OCI-LY3 (cell line): ENCODE measurements around the gene MCF2L2.

Experiments
- H2AFZ ChIP-seq: fragments of 200-600, 300-600 bp; shearing (Covaris generic); 2 replicates; pipeline ENCODE4 v1.6.0; 2014; ENCODE audit warnings: antibody characterized with exemption, low read depth, low read length
- H3K27ac ChIP-seq: fragments of 200-600, 300-600 bp; sonication (generic); 2 replicates; pipeline ENCODE4 v1.5.1; 2014; ENCODE audit warnings: mild to moderate bottlenecking, low read length, moderate library complexity, mixed read lengths
- H3K27me3 ChIP-seq: fragments of 200-600, 300-600 bp; sonication (generic); 2 replicates; pipeline ENCODE4 v1.6.1; 2014; ENCODE audit warnings: low read depth, low read length, mixed read lengths
- H3K36me3 ChIP-seq: fragments of 200-600, 300-600 bp; sonication (generic); replicated peaks from 2 replicates; pipeline ENCODE3; 2014; ENCODE audit warnings: low read depth, low read length, mixed read lengths
- H3K4me1 ChIP-seq: fragments of 300-600, 200-600 bp; sonication (generic); 2 replicates; pipeline ENCODE4 v1.6.1; 2014; ENCODE audit warnings: low read length, mixed read lengths
- H3K4me2 ChIP-seq: fragments of 200-600, 300-600 bp; sonication (generic); 2 replicates; pipeline ENCODE4 v1.6.1; 2014; ENCODE audit warnings: low read length, mixed read lengths
- H3K4me3 ChIP-seq: fragments of 300-600, 200-600 bp; sonication (generic); 2 replicates; pipeline ENCODE4 v1.5.1; 2014; ENCODE audit warnings: antibody characterized with exemption, mild to moderate bottlenecking, low read length, moderate library complexity
- H3K79me2 ChIP-seq: fragments of 300-600, 200-600 bp; shearing (Covaris generic); 2 replicates; pipeline ENCODE4 v1.6.1; 2014; ENCODE audit warnings: mild to moderate bottlenecking, low read length, mixed read lengths
- H3K9ac ChIP-seq: fragments of 300-600, 200-600 bp; shearing (Covaris generic); 2 replicates; pipeline ENCODE4 v1.6.0; 2014; ENCODE audit warnings: mild to moderate bottlenecking, low read length, moderate library complexity
- H3K9me3 ChIP-seq: fragments of 200-600, 300-600 bp; shearing (Covaris generic); 2 replicates; pipeline ENCODE4 v1.6.1; 2014; ENCODE audit warnings: low read length, mixed read lengths; ENCODE audit not compliant: insufficient read depth
- H4K20me1 ChIP-seq: fragments of 200-600, 300-600 bp; sonication (generic); 2 replicates; pipeline ENCODE4 v1.6.1; 2016; ENCODE audit warnings: low read length, mixed read lengths; ENCODE audit not compliant: insufficient read depth
- EZH2phosphoT487 ChIP-seq: fragments of 200-600 bp; shearing (Covaris generic); IDR thresholded peaks from 2 replicates; pipeline ENCODE4 v1.6.1; 2018; ENCODE audit warnings: antibody characterized with exemption, mixed run types, low read depth
- TF ChIP-seq, protein P1 (sequence below): fragments of 200-600, 300-600 bp; sonication (generic); IDR thresholded peaks from 2 replicates; pipeline ENCODE4 v1.5.1; 2014; ENCODE audit warnings: antibody characterized with exemption, low read length, low read depth

The MCF2L2 gene

DNA sequence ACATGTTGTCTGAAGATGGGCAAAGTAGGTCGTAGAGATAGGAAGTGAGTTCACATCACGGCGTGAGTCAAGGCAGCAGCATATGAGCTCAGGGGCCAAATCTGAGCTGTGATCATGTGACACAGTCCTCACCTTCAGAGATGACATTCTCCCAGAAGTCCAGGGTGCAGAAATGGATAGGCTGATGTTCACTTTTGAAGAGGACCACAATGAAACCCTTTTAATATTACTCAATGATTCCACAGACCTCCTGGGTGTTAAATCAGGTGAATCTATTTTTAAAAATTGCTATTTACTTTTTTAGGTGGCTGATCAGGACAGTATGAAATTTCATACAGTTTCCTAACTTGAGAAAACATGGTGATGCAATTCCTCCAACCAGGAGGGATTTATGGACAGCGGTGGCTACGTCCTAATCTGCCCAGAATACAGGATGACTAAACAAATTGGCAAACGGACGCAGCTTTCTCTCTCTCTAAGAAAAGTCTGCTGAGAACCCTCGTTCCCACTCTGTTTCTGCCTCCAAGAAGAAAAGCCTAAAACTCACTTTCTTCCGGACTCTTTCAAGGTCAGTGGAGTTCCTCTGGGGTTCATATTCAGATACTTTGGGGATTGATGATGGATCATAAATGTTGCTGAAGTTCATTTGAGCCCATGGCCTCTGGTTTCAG lies 141.0 kb downstream of the MCF2L2 start:
- no peaks in the 10 kb centered on the region for H4K20me1 ChIP-seq
- no peak overlapping the region for H3K27ac ChIP-seq
- no peaks in the 10 kb centered on the region for H3K9me3 ChIP-seq
- no peak overlapping the region for H3K4me3 ChIP-seq
- no peaks in the 10 kb centered on the region for H3K27me3 ChIP-seq
- no peak for TF ChIP-seq EZH2phosphoT487
- TF ChIP-seq, protein P1, sequence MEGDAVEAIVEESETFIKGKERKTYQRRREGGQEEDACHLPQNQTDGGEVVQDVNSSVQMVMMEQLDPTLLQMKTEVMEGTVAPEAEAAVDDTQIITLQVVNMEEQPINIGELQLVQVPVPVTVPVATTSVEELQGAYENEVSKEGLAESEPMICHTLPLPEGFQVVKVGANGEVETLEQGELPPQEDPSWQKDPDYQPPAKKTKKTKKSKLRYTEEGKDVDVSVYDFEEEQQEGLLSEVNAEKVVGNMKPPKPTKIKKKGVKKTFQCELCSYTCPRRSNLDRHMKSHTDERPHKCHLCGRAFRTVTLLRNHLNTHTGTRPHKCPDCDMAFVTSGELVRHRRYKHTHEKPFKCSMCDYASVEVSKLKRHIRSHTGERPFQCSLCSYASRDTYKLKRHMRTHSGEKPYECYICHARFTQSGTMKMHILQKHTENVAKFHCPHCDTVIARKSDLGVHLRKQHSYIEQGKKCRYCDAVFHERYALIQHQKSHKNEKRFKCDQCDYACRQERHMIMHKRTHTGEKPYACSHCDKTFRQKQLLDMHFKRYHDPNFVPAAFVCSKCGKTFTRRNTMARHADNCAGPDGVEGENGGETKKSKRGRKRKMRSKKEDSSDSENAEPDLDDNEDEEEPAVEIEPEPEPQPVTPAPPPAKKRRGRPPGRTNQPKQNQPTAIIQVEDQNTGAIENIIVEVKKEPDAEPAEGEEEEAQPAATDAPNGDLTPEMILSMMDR, result no peak
- H3K36me3 ChIP-seq, result no peaks in the 10 kb centered on the region
- H3K4me1 ChIP-seq, result peaks cover 23% of the 10 kb centered on the region
- no peak overlapping the region for H2AFZ ChIP-seq
- H3K4me2 ChIP-seq, result no peak overlapping the region
- no peaks in the 10 kb centered on the region for H3K79me2 ChIP-seq
- no peak overlapping the region for H3K9ac ChIP-seq

DNA sequence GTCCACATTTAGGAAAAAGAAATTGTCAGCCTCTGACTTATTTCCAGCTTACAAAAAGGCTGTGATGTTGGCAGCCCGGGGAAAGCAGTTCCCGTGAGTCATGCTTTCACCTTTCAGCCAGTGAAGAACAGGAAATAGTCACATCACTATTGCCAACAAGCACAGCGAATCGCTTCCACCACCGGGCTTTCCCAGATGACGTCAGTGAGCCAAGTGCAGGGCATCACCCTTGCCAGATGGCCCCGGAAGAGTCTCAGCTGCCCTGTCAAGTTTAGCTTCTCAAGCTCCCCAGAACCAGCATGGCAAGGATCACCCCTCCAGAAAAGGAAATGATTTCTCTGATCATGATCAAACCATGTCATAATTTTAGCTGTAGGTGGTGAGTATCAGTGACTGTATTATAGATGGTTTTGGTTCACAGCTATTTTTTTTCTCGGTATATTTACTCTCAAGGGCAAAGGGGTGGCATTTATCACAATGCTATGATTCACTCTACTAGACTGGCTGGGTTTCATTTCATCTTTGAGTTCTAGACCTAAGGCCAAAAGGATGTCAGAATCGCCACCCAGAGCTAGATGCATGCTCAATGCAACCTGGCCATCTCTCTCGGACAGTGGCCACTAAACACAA lies 142.5 kb downstream of the MCF2L2 start:
- H3K36me3 ChIP-seq, result no peaks in the 10 kb centered on the region
- peaks cover 23% of the 10 kb centered on the region for H3K4me1 ChIP-seq
- H3K79me2 ChIP-seq, result no peaks in the 10 kb centered on the region
- H3K4me3 ChIP-seq, result peak overlapping the region; percentile 62
- H2AFZ ChIP-seq, result peak overlapping the region; percentile 67
- H3K27ac ChIP-seq, result peak overlapping the region; percentile 48
- no peaks in the 10 kb centered on the region for H4K20me1 ChIP-seq
- H3K9ac ChIP-seq, result peak overlapping the region; percentile 46
- H3K4me2 ChIP-seq, result peak overlapping the region; percentile 79
- H3K9me3 ChIP-seq, result no peaks in the 10 kb centered on the region
- H3K27me3 ChIP-seq, result no peaks in the 10 kb centered on the region
- TF ChIP-seq, protein P1, result no peak
- no peak for TF ChIP-seq EZH2phosphoT487

DNA sequence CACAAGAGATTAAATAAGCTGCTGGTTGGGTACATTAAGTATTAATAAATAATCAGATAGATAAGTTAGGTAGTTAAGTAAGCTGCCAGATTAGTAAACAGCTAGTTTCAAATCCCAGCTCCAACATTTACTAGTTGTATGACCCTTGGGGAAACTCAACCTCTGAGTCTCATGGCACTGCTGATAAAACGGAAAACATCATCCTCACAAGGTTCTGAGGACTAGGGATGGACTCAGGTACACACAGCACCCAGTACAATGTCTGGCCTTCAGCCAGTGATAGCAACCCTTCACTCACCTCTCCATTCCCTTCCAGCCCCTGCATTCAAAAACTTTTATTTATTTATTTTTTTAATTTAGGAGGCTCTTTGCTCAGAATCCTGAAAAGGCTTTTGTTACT lies 143.1 kb downstream of the MCF2L2 start:
- Histone ChIP-seq H3K4me1 (peaks cover 23% of the 10 kb centered on the region), H3K27me3 (no peaks in the 10 kb centered on the region), H3K9me3 (no peaks in the 10 kb centered on the region), H2AFZ (peak overlapping the region; percentile 67; the same call in 1 of the 2 replicates), H3K27ac (peak overlapping the region; percentile 48), H3K4me3 (peak overlapping the region; percentile 62), H3K9ac (peak overlapping the region; percentile 46), H4K20me1 (no peaks in the 10 kb centered on the region), H3K79me2 (no peaks in the 10 kb centered on the region), H3K36me3 (no peaks in the 10 kb centered on the region), H3K4me2 (peak overlapping the region; percentile 79)
- no peak for TF ChIP-seq EZH2phosphoT487
- TF ChIP-seq, protein P1, result no peak

DNA sequence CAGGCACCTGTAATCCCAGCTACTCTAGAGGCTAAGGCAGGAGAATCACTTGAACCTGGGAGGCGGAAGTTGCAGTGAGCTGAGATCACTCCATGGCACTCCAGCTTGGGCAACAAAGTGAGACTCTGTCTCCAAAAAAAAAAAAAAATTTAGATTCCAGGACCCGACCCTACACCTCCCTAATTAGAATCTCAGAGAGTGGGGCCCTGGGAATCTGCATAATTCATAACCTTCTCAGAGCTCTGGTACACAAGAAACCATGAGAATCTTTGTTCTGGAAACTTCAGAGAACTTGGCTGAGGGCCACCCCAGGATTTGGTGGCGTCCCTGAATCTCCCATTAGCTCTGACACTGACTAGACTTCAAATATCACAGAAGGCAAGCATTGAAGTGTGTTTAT lies 143.8 kb downstream of the MCF2L2 start:
- Histone ChIP-seq H3K9me3 (no peaks in the 10 kb centered on the region), H3K4me3 (no peak overlapping the region), H3K4me2 (0 out of 2 replicates have a peak overlapping the region, but pooled peaks have one; percentile 79), H2AFZ (no peak overlapping the region), H3K4me1 (peaks cover 23% of the 10 kb centered on the region), H3K27me3 (no peaks in the 10 kb centered on the region), H3K27ac (no peak overlapping the region), H3K9ac (no peak overlapping the region), H3K36me3 (no peaks in the 10 kb centered on the region), H4K20me1 (no peaks in the 10 kb centered on the region), H3K79me2 (no peaks in the 10 kb centered on the region)
- TF ChIP-seq EZH2phosphoT487, result no peak
- TF ChIP-seq, protein P1, result no peak
